ENCODE results near the gene CENPU.
"Not testable (repeated sequence)": the region's sequence is repeated elsewhere in the genome, so short reads cannot be mapped to it uniquely, and the experiment has no call there.

CENPU gene, protein sequence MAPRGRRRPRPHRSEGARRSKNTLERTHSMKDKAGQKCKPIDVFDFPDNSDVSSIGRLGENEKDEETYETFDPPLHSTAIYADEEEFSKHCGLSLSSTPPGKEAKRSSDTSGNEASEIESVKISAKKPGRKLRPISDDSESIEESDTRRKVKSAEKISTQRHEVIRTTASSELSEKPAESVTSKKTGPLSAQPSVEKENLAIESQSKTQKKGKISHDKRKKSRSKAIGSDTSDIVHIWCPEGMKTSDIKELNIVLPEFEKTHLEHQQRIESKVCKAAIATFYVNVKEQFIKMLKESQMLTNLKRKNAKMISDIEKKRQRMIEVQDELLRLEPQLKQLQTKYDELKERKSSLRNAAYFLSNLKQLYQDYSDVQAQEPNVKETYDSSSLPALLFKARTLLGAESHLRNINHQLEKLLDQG

GRCh38 chr4:184733654-184734524 lies at the start of gene CENPU:
Gene CENPU (minus strand): TSS chr4:184734096. CDS start chr4:184734062, 34 bp downstream.
- peak; percentile 89 to 93 (median 92) for DNase-seq (ENCODE audit: low read depth in 3 of 3)

- DNase-seq (ENCODE audit: low read depth in 3 of 3): no peak
Observed at GRCh38 chr4:184782731-184783373, 49.0 kb upstream of the CENPU start.

GRCh38 chr4:184779160-184779559 lies 45.3 kb upstream of the CENPU start:
- DNase-seq (ENCODE audit: low read depth in 3 of 3): not testable (repeated sequence)

GRCh38 chr4:184778325-184778724 lies 44.4 kb upstream of the CENPU start:
- no peak for DNase-seq (ENCODE audit: low read depth in 3 of 3)

DNA sequence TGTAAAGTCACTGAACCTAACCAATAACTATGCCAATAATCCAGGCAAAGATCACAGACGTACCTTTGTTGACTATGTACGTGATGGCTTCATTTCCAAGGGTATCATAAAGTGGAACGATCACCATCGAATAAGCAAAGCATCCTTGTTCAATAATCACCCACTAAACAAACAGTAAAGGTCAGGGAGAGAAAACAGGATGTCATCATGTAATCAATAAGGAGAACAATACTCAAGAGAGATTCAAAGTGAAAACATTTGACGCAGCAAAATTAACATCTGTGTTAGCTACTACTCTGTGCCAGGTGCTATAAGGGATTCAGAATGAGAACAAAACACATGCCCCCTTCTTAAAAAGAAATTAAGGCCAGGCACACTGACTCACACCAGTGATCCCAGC lies 42.9 kb upstream of the CENPU start:
- no peak for DNase-seq (ENCODE audit: low read depth in 3 of 3)

DNA sequence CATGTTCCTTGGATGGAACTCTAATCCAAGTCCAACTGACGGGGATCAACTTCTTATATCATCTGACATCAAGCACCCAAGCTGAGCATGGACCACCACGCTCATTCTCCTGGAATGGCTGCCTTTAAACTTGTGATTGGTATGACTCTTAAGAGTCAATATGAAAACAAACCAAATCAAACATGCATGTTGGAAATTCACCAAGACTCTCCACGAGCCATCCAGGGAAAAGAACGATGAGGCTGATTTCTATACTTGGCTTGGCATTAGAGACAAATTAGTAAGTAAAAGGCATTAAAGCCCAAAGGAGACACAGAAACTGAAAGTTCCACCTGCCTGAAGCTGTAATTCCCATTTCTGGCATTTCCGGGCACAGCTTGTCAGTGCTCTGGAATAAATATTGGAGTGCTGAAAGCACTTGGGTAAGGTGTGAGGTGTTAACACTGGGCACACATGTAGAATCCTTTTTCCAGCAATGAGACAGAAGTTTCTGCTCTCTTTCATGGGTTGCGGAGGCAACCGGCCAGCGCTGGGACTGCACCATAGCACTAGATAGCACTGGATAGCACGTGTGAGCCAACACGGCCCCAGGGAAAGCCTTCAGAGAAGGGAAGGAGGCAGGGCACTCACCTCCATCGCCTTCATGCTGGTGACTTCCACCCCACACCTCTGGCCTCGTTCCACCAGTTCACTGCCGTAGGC lies 42.1 kb upstream of the CENPU start:
- no peak for DNase-seq (ENCODE audit: low read depth in 3 of 3)

DNA sequence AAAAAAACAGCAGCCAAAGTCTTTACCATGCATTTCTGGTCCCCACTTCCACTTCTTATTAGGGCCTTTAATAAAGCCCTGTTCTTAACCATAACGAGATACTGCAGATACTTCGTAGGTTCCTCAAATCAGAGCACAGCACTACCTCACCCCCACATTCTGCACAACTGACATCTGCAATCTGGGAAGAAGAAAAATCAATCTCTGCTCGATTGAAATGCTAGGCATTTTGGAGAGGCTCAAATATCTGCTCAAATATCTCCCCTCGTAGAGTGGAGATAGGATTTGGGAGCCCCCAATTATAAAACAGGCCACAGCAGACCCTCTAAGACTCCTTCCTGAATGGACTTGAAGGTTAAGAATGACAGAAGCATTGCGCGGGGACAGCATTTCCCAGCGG lies 40.3 kb upstream of the CENPU start:
- DNase-seq (ENCODE audit: low read depth in 3 of 3): no peak

DNA sequence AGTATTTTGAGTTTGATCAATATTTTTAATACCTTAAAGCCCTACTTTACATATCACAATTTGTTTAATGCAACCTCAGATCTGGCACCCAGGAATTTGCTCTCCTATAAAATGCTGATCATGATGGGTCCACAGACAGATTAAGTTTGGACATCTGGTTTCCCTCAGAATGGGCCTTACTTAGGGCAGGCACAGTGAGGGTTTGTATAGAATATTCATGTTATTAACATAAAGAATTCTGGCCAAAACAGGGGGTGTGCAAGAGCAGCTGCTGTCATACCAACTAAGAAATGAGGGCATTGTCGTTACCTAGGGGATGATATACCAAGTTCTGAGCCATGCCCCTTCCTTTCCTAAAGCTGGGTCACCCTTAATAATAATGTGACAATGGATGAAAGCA lies 37.5 kb upstream of the CENPU start:
- DNase-seq (ENCODE audit: low read depth in 3 of 3): no peak

GRCh38 chr4:184769141-184769765 lies 35.4 kb upstream of the CENPU start:
- DNase-seq (ENCODE audit: low read depth in 3 of 3): no peak

DNA sequence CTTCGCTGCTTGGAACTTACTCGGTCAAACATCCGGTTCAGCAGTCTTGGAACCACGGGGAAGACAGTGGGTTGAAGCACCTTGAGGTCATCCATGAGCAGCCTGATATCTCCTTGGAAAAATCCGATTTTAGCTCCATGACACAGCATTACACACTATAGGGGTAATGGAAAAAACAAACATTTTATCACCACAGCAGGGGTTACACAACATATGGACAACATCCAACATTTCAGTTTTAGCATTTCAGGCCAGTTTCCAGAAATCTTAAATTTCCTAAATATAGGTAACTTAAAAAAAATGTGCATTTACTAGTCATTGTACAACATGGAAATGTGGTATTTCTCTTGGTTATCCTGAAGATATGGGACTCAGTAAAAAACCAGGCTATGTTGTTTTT lies 34.4 kb upstream of the CENPU start:
- no peak for DNase-seq (ENCODE audit: low read depth in 3 of 3)

DNA sequence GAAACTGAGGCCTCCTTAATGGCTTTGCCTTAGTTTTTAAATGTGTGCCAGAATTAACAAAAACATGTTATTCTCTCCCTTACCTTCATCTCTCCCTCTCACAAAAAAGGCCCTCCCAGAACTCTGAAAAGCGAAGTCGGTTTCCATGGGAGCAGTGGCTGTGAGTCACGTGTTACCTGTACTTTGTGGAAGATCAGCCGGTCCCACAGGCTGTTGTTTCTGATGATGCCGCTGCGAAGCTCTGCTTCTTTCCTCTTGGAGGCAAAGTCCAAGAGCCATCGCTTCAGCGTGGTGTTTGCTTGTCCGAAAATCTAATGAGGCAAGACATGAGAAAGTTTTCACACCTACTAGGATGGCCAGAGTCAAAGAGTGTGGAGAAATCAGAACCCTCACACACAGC lies 32.5 kb upstream of the CENPU start:
- DNase-seq (ENCODE audit: low read depth in 3 of 3): no peak

- DNase-seq (ENCODE audit: low read depth in 3 of 3): no peak
Observed at GRCh38 chr4:184765473-184766340, 31.8 kb upstream of the CENPU start.

GRCh38 chr4:184764601-184765000 lies 30.7 kb upstream of the CENPU start:
- no peak for DNase-seq (ENCODE audit: low read depth in 3 of 3)

GRCh38 chr4:184763150-184763780 lies 29.4 kb upstream of the CENPU start:
- DNase-seq (ENCODE audit: low read depth in 3 of 3): no peak

- no peak for DNase-seq (ENCODE audit: low read depth in 3 of 3)
Observed at GRCh38 chr4:184762100-184762499, 28.2 kb upstream of the CENPU start.

GRCh38 chr4:184760681-184761080 lies 26.8 kb upstream of the CENPU start:
- no peak for DNase-seq (ENCODE audit: low read depth in 3 of 3)

- no peak for DNase-seq (ENCODE audit: low read depth in 3 of 3)
Observed at GRCh38 chr4:184757810-184758209, 23.9 kb upstream of the CENPU start.

- no peak for DNase-seq (ENCODE audit: low read depth in 3 of 3)
Observed at GRCh38 chr4:184756399-184756798, 22.5 kb upstream of the CENPU start.

GRCh38 chr4:184755278-184755677 lies 21.4 kb upstream of the CENPU start:
- no peak for DNase-seq (ENCODE audit: low read depth in 3 of 3)

All from stimulated activated CD4-positive, alpha-beta T cell treated with anti-CD3 and anti-CD28 coated beads, TNF-alpha, amount 100 ng/mL, for 48 hours (primary cell).